Stimulated activated CD8-positive, alpha-beta memory T cell treated with anti-CD3 and anti-CD28 coated beads, Interleukin-4, amount 100 ng/mL, for 48 hours (primary cell): ENCODE measurements around the gene TSC22D3.
"Not testable (repeated sequence)": the region's sequence is repeated elsewhere in the genome, so short reads cannot be mapped to it uniquely, and the experiment has no call there.

Experiments
- DNase-seq: peaks from one replicate; pipeline ENCODE4 v3.0.0-alpha.2; 2020

Gene TSC22D3

DNA sequence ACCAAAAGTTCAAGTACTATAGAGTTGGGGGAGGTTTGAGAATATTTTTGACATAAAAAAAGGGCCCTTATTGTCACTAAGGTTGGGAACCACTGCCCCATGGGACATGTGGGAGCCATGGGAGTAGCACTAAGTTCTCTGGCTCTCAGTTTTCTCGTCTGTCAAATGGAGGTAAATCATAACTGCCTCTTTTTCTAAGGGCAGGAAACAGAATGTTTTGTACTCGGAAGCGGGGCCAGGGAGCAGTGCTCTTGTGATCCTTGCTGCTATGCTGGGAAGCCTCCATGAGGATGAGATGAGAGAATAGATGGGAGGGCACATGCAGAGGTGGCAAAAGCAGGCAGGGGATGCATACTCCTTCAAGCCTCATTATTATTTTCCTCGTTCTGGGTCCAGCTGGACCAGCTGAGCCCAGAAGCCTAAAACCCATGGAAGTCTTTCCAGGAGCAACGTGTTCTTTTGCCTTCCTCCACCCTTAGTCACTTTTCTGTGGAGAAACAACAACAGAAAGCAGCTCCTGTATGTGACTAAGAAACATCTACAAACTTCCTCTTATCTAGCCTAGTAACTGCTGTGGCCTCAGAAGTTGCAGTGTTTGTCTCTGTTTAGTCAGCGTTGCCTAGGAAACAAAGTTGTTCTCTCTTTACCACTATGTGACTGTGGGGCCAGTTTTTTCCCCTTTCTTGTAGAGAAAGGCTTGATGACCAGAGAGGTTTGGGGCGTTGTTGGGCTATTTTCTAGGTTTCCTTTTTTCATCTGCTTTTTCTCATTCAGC lies 64.8 kb downstream of the TSC22D3 start:
- peak; percentile 45 for DNase-seq

DNA sequence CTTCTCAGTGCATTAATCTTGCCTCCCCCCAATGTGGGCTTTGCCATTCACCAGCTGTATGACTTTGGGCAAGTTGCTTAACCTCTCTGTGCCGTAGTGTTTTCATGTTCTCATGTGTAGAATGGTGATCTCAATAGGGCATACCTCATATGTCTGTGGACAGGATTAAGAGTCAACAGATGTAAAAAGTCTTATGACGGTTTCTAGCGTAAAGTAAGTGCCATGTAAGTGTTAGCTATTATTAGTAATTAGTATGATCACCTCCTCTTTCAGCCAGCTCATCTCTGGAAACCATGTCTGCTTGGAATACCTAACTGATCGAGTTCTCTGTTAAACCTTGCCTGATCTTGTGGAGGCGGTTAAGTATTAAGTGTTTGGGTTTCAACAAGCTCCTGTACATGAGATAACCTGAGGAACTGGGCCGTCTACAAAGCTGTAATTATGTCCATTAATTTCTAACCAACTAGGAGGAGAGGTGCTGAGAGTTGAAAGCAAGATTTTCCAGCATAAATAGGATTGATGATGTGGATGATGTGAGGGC lies 66.3 kb downstream of the TSC22D3 start:
- DNase-seq, result no peak

DNA sequence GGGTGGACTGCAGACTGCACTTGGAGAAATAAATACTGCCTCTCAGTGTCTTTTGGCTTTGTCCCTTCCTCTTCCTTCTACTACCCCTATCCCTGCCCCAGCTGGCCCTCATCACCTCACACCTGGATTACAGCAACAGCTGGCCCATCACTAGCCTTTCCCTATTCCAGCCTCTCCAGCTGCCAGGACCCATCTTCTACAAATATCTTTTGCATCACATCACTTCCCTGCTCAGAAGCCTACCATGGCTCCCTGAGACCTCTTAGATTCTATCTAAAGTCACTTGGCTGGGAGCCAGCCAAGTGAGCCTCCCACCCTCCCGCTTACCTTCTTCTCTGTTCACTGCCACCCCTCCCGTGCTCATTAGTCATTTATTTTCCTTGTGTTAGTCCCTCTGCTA lies 66.8 kb downstream of the TSC22D3 start:
- no peak for DNase-seq

DNA sequence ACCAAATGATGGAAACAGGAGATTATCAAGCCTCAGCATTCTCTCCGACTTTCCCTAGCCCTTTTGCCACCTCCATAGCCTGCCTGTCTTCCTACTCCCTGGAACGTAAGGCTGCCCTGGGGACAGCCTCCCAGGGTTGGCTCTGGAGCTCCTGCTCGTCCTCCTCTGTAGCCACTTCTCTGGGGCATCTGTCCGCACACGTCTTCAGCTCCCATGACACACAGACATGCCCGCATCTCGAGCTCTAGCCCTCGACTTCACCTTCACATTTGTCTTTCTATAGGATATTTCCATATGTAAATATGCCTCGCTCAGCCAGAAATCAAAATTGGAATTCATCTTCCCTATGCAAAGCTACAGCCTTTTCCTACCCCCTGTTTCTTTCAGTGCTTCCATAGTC lies 67.7 kb downstream of the TSC22D3 start:
- no peak for DNase-seq

DNA sequence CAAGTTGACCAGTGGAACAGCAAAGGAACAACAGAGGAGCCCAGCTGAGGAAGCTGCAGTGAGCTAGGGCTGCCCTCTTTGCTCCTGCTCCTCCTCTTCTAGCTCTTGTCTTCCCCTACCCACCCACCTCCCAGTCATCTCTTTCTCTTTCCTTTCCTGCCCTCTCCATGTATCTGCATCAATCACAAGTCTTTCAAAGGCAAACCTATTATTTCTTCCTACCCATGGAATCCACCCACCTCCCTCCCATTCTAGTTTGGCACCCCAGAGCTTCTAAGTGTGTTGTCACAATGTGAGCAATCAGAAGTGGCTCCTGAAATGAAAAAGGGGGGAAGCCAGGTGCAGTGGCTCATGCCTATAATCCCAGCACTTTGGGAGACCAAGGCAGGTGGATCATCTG lies 69.3 kb downstream of the TSC22D3 start:
- no peak for DNase-seq

DNA sequence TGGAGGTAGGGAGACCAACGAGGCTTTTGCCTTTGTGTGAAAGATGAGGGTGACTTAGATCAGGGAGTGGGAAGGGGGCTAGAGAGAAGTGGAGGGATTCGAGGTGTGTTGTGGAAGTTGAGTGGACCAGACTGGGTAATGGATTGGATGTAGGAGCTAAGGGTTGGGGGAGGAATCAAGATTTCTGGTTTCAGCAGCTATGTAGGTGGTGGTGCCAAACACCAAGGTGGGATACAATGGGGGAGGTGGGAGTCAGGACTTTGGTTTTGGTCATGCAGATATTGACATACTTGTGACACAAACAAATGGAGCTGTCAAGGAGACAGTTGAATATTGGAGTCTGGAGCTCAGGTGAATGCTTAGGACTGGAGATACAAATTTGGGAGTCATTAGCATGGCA lies 71.0 kb downstream of the TSC22D3 start:
- DNase-seq, result no peak

DNA sequence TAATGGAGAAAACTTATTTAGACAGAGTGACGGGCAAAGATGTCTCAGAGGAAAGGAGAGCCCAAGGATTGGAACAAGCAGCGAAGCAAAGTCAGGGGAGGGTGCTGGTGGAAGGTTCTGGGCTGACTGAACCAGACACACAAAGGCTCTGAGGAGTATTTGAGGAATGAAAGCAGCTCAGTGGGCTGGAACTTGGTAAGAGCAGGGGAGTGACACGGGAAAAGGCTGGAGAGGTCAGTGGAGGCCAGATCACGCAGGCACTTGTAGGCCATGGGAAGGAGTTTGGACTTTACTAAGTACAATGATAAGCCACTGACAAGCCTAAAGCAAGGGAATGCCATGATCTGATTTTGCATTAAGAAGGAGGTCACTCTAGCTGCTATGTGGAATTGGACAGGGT lies 71.4 kb downstream of the TSC22D3 start:
- DNase-seq, result no peak

DNA sequence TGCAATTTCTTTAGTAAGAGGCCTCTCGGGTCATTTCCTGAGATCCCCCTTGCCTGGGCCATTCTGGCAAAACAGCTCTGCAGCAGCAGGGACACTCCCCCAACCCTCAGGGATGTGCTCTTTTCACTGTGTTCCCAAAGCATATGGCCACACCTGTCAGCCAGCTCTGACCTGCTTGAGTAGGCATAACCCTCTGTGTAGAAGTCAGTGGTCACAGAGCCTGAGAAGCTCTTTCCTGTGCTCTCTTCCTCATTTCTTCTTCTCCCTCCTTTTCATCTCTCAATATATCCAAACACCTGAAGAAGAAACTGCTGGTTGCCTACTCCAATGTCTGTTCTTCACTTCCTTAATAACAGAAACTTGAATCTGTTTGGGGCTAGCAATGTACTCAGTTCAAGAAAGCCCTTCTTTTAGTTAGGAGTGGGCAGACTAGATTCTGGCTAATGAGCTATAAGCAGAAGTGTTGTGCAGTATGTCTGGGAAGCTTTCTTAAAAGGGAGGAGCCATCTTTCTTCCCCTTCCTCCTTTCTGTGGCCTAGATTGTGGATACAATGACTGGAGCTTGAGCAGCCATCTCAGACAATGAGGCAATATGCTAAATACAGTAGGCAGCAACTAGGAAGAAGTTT lies 74.0 kb downstream of the TSC22D3 start:
- no peak for DNase-seq

DNA sequence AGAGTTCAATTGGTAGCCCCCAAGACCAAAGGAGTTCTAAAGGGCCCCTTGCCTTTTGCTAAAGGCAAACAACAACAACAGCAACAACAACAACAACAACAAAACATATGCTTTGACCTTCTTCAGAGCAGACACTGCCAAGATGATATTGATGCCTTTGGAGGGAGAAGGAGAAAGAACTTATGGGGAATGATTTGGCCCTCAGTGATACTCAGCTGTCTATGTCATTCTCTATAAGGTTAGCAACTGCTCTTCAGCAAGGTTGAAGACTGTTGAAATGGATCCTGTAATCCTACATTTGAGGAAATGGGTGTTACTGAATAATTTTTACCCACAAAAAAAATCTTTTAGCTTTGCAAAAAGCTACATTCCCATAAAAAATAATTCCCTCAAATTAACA lies 74.8 kb downstream of the TSC22D3 start:
- DNase-seq, result no peak

DNA sequence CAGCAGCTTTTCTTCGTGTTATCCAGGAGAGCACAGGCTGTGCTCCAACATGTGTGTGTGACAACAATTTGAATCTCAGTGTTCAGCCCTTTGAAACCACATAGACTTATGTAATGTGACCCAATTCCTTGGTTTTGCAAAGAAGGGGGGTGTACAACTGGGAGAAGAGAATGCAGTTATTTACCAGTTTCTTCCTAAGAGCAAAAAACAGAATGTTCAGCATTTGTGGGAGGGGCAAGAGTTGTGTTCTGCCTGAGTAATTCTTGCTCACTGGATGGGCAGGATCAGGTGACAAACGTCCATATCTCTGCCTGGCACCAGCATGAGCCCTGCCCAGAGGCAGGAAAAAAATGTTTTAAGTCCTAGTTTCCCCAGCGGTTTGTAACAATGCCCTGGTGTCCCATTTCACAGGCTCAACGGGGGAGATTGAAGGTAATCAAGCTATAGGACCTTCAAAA lies 75.2 kb downstream of the TSC22D3 start:
- no peak for DNase-seq

DNA sequence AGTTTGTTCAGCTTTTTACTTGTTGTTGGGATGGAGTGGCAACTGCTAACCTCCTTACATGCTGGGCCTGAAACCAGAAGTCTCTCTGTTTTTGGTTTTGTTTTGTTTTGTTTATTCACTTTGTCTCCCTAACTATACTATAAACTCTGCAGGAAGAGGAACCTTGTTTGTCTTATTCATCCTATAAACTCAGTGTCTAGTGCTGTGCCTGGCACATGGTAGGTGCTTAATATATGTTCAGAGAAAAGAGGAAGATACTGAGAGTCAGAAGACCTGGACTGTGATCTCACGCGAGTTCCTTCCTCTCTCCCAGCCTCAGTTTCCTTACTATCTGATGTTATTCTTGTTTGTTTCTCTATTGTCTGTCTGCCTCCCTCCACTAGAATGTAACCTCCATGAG lies 76.0 kb downstream of the TSC22D3 start:
- DNase-seq, result no peak

DNA sequence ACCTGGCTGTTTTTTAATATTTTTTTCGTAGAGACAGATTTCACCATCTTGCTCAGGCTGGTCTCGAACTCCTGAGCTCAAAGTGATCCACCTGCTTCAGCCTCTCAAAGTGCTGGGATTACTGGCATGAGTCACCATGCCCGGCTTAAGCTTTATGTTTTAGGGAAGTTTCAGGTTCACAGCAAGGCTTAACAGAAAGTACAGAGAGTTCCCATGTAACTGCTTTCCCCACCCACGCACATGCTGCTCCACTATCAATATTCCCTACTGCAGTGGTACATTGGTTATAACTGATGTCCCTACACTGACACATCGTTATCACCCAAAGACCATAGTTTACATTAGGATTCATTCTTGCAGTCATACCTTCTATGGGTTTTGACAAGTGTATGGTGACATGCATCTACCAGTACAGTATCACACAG lies 84.6 kb downstream of the TSC22D3 start:
- DNase-seq, result no peak

DNA sequence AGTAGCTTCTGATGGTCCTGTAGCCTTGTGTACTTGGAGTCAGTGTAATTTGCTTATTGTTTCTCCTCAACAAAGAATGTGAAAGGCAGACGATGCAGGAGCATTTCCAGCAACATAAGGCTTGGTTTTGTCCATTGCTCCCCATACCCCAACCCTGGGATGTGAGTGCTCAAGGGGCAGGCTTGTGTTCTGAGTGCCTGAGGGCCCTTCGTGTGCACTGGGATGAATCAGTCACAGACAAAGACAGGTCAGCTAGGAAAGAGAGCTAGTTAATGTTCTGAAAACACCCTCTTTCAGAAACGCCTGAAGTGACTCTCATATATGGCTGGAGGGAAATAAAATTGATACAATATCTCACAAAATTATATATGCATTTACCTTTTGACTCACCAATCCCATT lies 88.1 kb downstream of the TSC22D3 start:
- DNase-seq, result no peak

DNA sequence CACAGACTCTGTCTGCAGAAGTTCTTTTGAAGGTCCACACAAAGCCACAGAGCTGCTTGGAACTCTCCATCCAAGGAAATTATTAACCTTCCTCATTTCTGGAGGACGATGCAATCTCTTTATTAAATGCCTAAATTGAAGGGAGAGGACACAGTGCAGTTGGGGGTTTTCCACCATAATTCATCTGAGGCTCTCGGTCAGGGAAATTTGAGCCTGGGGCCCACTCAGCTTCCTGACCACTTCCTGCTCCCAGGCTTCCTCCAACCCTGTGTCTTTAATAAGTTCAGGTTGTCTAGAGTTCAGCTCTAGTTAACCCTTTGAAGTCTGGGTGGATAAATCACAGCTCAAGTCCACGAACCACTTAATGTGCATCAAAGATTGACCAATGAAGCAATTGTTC lies 88.8 kb downstream of the TSC22D3 start:
- no peak for DNase-seq

DNA sequence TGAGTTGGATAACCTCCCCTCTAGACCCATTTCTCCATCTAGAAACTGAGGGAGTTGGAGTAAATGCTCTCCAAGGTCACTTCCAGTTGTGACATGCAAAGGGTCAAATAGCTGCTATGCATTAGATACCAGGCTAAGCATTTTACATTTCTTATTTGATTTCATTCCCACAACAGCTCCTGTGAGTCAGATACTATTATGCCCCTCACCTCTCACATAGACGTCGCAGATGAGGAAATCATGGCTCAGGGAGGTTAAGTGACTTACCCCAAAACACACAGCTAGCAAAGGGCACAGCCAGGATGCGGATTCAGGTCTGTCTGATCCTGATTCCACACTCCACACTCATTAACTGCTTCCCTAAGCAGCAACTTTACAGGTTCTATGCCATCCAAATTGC lies 89.6 kb downstream of the TSC22D3 start:
- no peak for DNase-seq

DNA sequence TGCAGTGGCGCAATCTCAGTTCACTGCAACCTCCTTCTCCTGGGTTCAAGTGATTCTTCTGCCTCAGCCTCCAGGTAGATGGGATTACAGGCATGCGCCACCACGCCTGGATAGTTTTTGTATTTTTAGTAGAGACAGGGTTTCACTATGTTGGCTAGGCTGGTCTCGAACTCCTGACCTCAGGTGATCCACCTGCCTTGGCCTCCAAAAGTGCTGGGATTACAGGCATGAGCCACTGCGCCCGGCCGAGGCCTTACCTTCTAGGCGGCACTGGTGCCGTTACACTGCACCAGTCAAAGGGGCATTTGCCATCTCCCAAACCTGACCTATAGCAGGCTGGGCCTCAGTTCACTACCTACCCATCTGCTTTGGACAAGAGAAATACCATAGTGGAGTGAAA lies 90.0 kb downstream of the TSC22D3 start:
- not testable (repeated sequence) for DNase-seq

DNA sequence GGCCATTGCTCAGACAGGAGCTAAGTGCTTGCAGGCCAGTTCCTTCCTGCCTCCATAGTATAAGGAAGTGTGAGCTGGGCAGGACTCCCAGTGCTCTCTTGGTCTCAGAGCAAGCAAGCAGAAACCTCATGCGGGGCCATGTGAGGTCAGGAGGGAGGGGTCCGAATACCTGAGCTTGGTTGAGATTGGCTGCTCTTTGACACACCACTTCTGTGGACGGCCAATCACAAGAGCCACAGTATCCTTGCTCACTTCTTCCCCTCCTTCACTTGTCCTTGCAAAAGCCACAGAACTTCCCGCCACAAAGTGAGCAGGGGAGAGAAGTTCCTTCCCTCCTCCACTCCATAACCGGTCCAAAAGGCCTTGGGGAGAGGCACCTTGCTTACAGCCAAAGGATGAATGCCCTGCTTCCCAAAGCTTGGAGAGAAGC lies 90.6 kb downstream of the TSC22D3 start:
- peak; percentile 30 for DNase-seq

DNA sequence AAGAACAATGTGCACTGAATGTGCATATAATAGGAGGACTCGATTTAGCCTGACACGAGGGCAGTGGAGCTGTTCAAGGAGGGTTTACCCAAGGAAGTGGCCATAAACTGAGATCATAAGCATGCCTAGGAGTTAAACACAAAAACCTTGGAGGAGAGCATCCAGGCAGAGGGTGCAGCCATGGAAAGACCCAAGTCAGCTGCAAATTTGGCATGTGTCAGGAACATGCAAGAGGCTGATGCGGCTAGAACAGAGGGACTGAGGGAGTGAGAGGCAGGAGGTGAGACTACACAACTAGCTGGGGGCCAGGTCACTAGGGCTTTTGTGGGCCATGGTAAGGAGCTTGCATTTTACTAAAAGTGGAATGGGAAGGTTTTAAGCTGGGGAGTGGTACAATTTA lies 91.7 kb downstream of the TSC22D3 start:
- no peak for DNase-seq

DNA sequence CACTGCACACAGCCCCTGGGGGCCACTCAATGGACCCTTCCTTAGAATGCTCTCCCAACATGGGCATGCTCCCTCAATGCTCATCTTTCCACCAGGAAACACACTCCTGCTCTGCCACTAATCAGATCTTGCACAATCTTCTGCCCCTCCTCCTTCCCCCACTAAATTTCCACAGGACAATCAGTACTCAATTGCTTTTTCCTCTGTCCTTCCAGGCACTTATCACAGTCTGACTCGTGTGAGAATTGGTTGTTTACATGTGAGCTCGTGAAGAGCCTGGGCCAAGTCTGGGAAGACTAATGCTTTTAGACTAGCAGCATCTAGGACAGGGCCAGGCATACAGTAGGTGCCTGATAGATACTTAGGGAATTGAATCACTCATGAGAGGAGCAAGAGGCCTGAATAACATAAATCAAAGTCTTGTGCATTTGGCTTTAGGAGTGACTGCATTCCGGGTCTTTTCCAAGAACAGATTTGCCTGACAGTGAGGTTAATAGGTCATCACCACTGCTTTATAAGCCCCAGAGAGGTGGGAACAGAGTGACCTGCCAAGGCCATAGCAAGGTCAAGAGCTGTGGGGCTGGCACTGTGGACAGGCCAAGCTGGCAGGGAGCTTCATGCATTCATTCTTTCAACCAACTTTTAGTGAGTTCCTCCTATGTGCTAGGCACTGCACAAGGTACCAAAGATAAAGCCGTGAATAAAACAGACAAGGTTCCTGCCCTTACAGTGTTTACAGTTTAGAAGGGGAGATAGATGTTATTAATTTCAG lies 92.3 kb downstream of the TSC22D3 start:
- DNase-seq, result no peak

DNA sequence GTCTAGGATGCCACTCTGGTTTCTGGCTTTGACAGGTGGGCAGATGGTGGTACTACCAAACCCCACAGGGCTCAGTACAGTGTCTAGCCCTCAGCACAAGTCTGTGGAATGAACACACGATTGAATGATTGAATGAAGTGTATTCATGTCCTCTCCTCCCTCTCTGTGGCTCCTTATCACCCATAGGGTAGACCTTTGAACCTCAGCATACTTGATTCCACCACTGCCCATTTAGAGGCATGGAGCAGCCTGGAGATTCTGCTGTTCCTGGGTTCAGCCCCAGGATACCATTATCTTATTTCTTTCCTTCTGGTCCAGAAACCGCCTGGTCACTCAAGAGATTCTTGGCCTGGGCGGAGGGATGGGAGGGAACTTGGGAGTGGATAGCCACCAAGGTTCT lies 93.3 kb downstream of the TSC22D3 start:
- no peak for DNase-seq

DNA sequence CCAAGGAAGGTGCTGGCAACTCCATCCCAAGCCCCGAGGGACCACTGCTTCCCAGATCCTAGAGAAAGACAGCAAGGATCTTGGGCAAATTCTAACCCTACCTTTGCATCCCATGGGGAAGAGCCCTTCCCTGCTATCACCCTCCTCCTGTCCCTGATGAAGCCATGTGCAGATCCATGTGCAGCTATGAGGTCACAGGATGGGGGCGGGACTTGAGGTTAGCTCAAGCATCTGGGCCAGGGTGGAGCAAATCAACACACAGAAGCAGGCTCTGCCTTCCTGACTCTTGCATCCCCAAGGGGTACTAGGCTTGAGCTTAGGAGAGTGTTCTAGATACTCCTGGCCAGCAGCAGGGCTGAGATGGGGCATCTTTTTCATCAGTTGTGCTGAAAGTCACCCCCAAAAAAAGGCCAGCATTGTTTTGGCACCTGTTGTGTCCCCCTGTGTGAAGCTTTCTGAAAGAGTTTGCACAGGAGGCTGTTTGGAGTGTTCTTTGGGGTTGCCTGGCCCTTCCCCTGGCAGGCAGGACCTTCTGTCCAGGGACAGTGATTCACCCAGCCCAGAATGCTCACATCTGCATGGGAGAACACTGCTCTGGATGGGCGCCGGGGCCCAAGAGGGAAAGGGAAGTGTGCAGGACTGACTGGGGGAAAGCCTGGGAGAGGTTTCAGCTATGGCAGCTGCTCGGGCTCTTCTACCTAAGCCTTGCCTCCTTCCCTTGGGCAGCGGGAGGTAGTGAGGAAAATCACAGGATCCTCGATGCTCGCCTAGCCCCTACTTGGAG lies 96.4 kb downstream of the TSC22D3 start:
- DNase-seq, result peak; percentile 75

DNA sequence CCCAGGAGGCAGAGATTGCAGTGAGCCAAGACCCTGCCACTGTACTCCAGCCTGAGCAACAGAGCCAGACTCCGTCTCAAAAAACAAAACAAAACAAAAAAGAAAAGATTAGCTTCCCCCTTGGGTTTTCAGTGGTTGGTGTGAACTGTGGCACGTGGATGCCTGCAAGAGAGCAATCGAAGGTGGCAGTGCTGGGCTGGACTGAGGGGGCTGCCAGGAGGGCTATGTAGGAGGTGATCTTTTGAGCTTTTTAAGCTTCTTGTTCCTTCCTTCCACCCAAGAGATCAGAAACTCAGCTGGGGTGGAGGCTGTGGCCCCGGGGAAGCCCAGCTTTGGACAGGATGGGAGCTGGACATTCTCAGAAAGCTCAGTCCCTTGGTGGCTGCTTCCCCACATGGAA lies 97.7 kb downstream of the TSC22D3 start:
- DNase-seq, result no peak

DNA sequence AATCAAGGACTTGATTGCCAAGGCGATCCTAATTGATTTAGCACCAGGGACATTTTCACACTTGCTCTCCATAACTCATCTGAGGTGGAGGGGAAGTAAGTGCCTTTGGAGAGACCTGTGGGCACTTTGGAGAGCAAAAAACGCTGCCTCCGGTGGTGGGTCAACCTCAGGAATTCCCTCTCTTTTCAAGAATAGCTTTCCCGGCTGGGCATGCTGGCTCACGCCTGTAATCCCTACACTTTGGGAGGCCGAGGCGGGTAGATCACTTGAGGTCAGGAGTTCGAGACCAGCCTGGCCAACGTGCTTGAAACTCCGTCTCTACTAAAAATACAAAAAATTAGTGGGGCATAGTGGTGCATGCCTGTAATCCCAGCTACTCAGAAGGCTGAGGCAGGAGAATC lies 98.1 kb downstream of the TSC22D3 start:
- DNase-seq, result no peak
